Adrenal gland (tissue), 5 donors: Measurements from ENCODE around the gene UQCRH.

Experiments
- CTCF ChIP-seq, 6 experiments: fragments of 450-650 bp in 4 of 6; fragments of 200-600 bp in 2 of 6; sonication (generic) in 1 of 6; IDR thresholded peaks; 1 replicate in 5 of 6; 2 replicates in 1 of 6; pipeline versions ENCODE4 v1.5.1 to v1.8.0; 2016 to 2021; ENCODE audit warnings: antibody characterized with exemption in 6 of 6, mild to moderate bottlenecking in 2 of 6, moderate library complexity in 1 of 6
- POLR2A ChIP-seq, 2 donors: fragments of 450-650 bp; IDR thresholded peaks; one replicate each; pipeline ENCODE4 v1.6.1; 2017; ENCODE audit warnings: antibody characterized with exemption in 2 of 2, mild to moderate bottlenecking in 2 of 2, moderate library complexity in 1 of 2
- donor health status: DM: no; HTN: no; CAD: no.

GRCh38 chr1:46352363-46352762 is 48.9 kb downstream of the UQCRH start:
- TF ChIP-seq CTCF (IDR thresholded peaks at IDR 0.05) (no peak), POLR2A (IDR thresholded peaks at IDR 0.05) (no peak)
